Caco-2 (cell line): Measurements from ENCODE around the gene SLC6A20. TPM values are rescaled to one million over a fixed set of nuclear protein-coding genes. Genes with fewer than 3 reads are reported as not detected.

Source experiments
- BruUV-seq: library from RNA; stranded (reverse); fragments of 400-500 nt; replicated peaks from 2 replicates; lab custom pipeline; 2021; lab: Mats Ljungman, UMichigan
- CTCF ChIA-PET: fragments of 300-600 bp; sonication (Branson Sonifier 250); formaldehyde crosslinking; loops from one replicate; lab custom pipeline; 2022; ENCODE audit warnings: antibody characterized with exemption; lab: Charles Lee
- POLR2A ChIA-PET: fragments of 300-600 bp; sonication (Branson Sonifier 250); formaldehyde crosslinking; loops from one replicate; lab custom pipeline; 2022; ENCODE audit warnings: antibody characterized with exemption; lab: Charles Lee
- DNase-seq, 2 experiments: peaks; one replicate each; pipeline versions ENCODE4 v3.0.0 to v3.0.0-alpha.2; 2020 to 2022
- H3K27me3 ChIP-seq: replicated peaks from 2 replicates; pipeline ENCODE4 v1.6.0; 2011; ENCODE audit warnings: low read length; ENCODE audit not compliant: control insufficient read depth, insufficient read depth
- H3K36me3 ChIP-seq: 2 replicates; pipeline ENCODE4 v1.5.1; 2011; ENCODE audit warnings: low read length; ENCODE audit not compliant: control insufficient read depth, insufficient read depth
- H3K4me1 ChIP-seq: fragments of 250-450 bp; sonication (Bioruptor Pico); 2 replicates; pipeline ENCODE4 v1.5.1; 2020; ENCODE audit warnings: mild to moderate bottlenecking
- H3K4me3 ChIP-seq: 2 replicates; pipeline ENCODE4 v1.5.1; 2011; ENCODE audit warnings: low read depth, mild to moderate bottlenecking, control low read depth, low read length
- H3K9me3 ChIP-seq: fragments of 250-450 bp; sonication (Bioruptor Pico); 2 replicates; pipeline ENCODE4 v1.5.1; 2020; ENCODE audit warnings: mild to moderate bottlenecking, moderate library complexity
- H3K27ac Mint-ChIP-seq: one replicate; pipeline ENCODE4 v1.8.0; 2022; ENCODE audit warnings: mixed read lengths; ENCODE audit not compliant: unreplicated experiment
- H3K27me3 Mint-ChIP-seq: one replicate; pipeline ENCODE4 v1.8.0; 2022; ENCODE audit warnings: mixed read lengths; ENCODE audit not compliant: insufficient read depth, unreplicated experiment
- H3K36me3 Mint-ChIP-seq: one replicate; pipeline ENCODE4 v1.8.0; 2022; ENCODE audit warnings: mild to moderate bottlenecking, mixed read lengths; ENCODE audit not compliant: insufficient read depth, unreplicated experiment
- H3K4me1 Mint-ChIP-seq: one replicate; pipeline ENCODE4 v1.8.0; 2022; ENCODE audit warnings: low read depth, mixed read lengths; ENCODE audit not compliant: unreplicated experiment
- H3K4me3 Mint-ChIP-seq: one replicate; pipeline ENCODE4 v1.8.0; 2022; ENCODE audit warnings: mild to moderate bottlenecking, moderate library complexity, mixed read lengths; ENCODE audit not compliant: unreplicated experiment
- H3K9me3 Mint-ChIP-seq: one replicate; pipeline ENCODE4 v1.8.0; 2022; ENCODE audit warnings: mixed read lengths; ENCODE audit not compliant: unreplicated experiment
- intact Hi-C: fragments of 100-400 bp; cut with micrococcal nuclease; formaldehyde crosslinking; loops from one replicate; pipeline ENCODE4 v1.10.0; 2022; ENCODE audit not compliant: unreplicated experiment
- total RNA-seq: library from RNA; stranded (reverse); gene quantifications from 2 replicates; pipeline ENCODE4 v1.2.3, GENCODE V29; 2022
- TF ChIP-seq, protein P1 (sequence below), 2 experiments: fragments of 200-600 bp in 1 of 2; IDR thresholded peaks; 1 replicate in 1 of 2; 2 replicates in 1 of 2; pipeline versions ENCODE4 v1.5.1 to v1.8.0; 2011 to 2022; ENCODE audit warnings: antibody characterized with exemption in 1 of 2, control low read depth in 1 of 2, inconsistent platforms in 1 of 2, low read depth in 1 of 2, low read length in 1 of 2, mild to moderate bottlenecking in 1 of 2, moderate library complexity in 1 of 2; ENCODE audit not compliant: insufficient read depth in 1 of 2, severe bottlenecking in 1 of 2, unreplicated experiment in 1 of 2

The SLC6A20 gene
- total RNA-seq, 1 experiment from 2014 or later: 0.39 TPM

DNA sequence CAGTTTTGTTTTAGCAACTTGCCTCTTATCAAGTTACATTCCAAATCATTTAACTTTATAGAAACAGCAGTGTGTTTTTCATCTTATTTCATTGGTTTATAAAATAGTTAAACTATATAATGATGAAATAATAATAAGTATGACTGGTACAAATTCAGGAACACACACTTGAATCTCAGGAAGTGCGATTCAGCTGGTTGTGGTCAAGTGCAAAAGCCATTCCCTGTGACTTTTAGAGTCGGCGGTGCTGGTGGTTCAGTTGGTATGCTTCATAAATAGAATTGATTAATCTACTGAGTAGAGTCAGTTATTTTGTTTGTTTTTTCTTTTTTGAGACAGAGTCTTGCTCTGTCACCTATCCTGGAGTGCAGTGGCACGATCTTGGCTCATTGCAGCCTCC is 84.4 kb downstream of the SLC6A20 start:
- H3K9me3 ChIP-seq: no peaks in the 10 kb centered on the region
- TF ChIP-seq, protein P1, sequence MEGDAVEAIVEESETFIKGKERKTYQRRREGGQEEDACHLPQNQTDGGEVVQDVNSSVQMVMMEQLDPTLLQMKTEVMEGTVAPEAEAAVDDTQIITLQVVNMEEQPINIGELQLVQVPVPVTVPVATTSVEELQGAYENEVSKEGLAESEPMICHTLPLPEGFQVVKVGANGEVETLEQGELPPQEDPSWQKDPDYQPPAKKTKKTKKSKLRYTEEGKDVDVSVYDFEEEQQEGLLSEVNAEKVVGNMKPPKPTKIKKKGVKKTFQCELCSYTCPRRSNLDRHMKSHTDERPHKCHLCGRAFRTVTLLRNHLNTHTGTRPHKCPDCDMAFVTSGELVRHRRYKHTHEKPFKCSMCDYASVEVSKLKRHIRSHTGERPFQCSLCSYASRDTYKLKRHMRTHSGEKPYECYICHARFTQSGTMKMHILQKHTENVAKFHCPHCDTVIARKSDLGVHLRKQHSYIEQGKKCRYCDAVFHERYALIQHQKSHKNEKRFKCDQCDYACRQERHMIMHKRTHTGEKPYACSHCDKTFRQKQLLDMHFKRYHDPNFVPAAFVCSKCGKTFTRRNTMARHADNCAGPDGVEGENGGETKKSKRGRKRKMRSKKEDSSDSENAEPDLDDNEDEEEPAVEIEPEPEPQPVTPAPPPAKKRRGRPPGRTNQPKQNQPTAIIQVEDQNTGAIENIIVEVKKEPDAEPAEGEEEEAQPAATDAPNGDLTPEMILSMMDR (IDR thresholded peaks at IDR 0.05; ENCODE audit: insufficient read depth in 1 of 2, low read depth in 1 of 2, low read length in 1 of 2, severe bottlenecking in 1 of 2, unreplicated experiment in 1 of 2): no peak
- Mint-ChIP-seq H3K9me3 (no peaks in the 10 kb centered on the region), H3K27ac (no peak overlapping the region), H3K27me3 (no peaks in the 10 kb centered on the region), H3K4me3 (no peak overlapping the region), H3K36me3 (peaks cover 43% of the 10 kb centered on the region), H3K4me1 (no peaks in the 10 kb centered on the region)
- no peak for DNase-seq
- ChIA-PET POLR2A (no interaction called here), CTCF (no interaction called here)
- H3K4me1 ChIP-seq: peaks cover 8% of the 10 kb centered on the region; the same call in 1 of the 2 replicates
- BruUV-seq: no TSS peak
- intact Hi-C loops: no loop called here
- H3K4me3 ChIP-seq: no peak overlapping the region
- no peaks in the 10 kb centered on the region for H3K27me3 ChIP-seq
- H3K36me3 ChIP-seq: no peaks in the 10 kb centered on the region

DNA sequence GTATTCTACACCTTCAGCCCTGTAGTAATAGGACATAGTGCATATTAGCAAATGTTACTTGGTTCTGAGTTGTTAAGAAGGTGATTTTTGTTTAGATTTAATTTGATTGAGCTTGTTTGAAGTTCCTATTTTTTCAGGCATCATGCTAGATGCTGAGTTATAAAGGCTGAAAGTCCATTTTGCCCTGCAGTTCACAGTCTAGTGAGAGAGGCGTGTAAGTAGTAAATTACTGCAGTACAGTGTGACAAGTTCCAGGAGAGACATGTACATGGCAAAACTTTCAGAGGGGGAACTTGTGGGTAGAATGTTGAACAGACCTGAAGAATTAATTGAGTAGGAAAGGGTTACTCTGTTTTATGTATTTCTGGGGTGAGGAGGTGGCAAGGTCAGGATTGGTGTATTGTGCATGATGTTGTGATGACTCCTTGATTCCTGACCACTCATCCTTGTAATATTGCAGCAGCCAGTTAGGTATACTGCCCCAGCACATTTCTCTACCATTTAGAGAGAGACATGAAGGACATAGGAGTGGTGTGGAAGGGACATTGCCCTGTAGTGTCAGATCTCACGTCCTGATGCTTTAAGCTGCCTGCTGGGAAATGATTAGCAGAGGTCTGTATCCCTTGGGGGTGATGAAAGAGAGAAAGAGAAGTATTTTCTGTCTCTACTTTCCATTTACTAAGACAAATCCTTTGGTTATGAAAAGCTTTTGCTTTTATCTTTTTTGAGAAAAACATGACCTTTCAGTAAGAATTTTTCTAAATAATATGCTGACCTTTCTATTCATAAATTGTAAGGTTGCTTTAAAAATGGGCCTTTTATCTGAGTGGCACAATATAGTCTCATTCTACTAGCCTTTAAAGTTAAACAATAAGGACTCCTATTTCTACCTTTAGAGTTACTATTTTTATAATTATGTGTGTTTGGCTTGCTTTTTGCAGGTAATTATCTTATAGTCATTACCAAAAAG is 90.2 kb downstream of the SLC6A20 start:
- no peaks in the 10 kb centered on the region for H3K27me3 Mint-ChIP-seq
- H3K4me3 ChIP-seq: no peak overlapping the region
- no peak overlapping the region for H3K27ac Mint-ChIP-seq
- H3K4me1 ChIP-seq: peaks cover 8% of the 10 kb centered on the region; the same call in 1 of the 2 replicates
- BruUV-seq: no TSS peak
- no peak for DNase-seq
- intact Hi-C loops: no loop called here
- no peaks in the 10 kb centered on the region for H3K9me3 ChIP-seq
- H3K4me3 Mint-ChIP-seq: no peak overlapping the region
- ChIA-PET POLR2A (no interaction called here), CTCF (no interaction called here)
- no peaks in the 10 kb centered on the region for H3K36me3 ChIP-seq
- TF ChIP-seq, protein P1 (IDR thresholded peaks at IDR 0.05; ENCODE audit: insufficient read depth in 1 of 2, low read depth in 1 of 2, low read length in 1 of 2, severe bottlenecking in 1 of 2, unreplicated experiment in 1 of 2): no peak
- peaks cover 33% of the 10 kb centered on the region for H3K36me3 Mint-ChIP-seq
- no peaks in the 10 kb centered on the region for H3K27me3 ChIP-seq
- peaks cover 7% of the 10 kb centered on the region for H3K4me1 Mint-ChIP-seq
- H3K9me3 Mint-ChIP-seq: no peaks in the 10 kb centered on the region

Other genes starting within 250 kb of the SLC6A20 start
- gene LIMD1, start 201.8 kb downstream of the SLC6A20 start, total RNA-seq: 28.4 and 31.3 TPM in 2 replicates
- gene SACM1L, start 107.1 kb downstream of the SLC6A20 start, total RNA-seq: 51.0 and 53.5 TPM in 2 replicates
- 8.0 and 9.1 TPM in 2 replicates for gene LZTFL1, start 45.6 kb upstream of the SLC6A20 start, total RNA-seq
- not detected in 2 replicates for gene CCR9, start 90.0 kb upstream of the SLC6A20 start, total RNA-seq
- not detected in 2 replicates for gene CXCR6, start 146.9 kb upstream of the SLC6A20 start, total RNA-seq
- 10.8 and 10.9 TPM in 2 replicates for gene FYCO1, start 199.3 kb upstream of the SLC6A20 start, total RNA-seq
- not detected in 2 replicates for gene XCR1, start 230.9 kb upstream of the SLC6A20 start, total RNA-seq